GM18861 (cell line): ENCODE results near the gene GPR89B.
A peak's percentile ranks its signal among the peaks of the same experiment; 100 is the strongest.
"Not testable (repeated sequence)": the region's sequence is repeated elsewhere in the genome, so short reads cannot be mapped to it uniquely, and the experiment has no call there.

Experiments
- ATAC-seq: cut with Tn5 transposase; IDR thresholded peaks from one replicate; pipeline ENCODE4 v1.9.1; 2021; ENCODE audit not compliant: unreplicated experiment

Gene GPR89B

GRCh38 chr1:148027004-148027403, 98.8 kb downstream of the GPR89B start:
- ATAC-seq: not testable (repeated sequence)

GRCh38 chr1:148032247-148032646, 104.0 kb downstream of the GPR89B start:
- not testable (repeated sequence) for ATAC-seq

GRCh38 chr1:148032690-148033089, 104.5 kb downstream of the GPR89B start:
- ATAC-seq: not testable (repeated sequence)

- ATAC-seq: not testable (repeated sequence)
Measured at GRCh38 chr1:148033147-148033546, 104.9 kb downstream of the GPR89B start.

GRCh38 chr1:148037850-148038461, 109.7 kb downstream of the GPR89B start:
- ATAC-seq: not testable (repeated sequence)

- ATAC-seq: peak; percentile 71
Measured at GRCh38 chr1:148038462-148039333, 110.5 kb downstream of the GPR89B start.
